ENCODE measurements around the gene EMILIN3. TPM values are rescaled to one million over a fixed set of nuclear protein-coding genes. Genes with fewer than 3 reads are reported as not detected.

Gene EMILIN3
- total and polyA plus RNA-seq, 2 of the 4 experiments (the other 2 are of a cell fraction): under 0.01 to 0.07 TPM

- Histone ChIP-seq H2BK15ac (ENCODE audit: low read depth, low read length) (no peak overlapping the region), H2AK5ac (ENCODE audit: low read depth, low read length) (no peak overlapping the region), H3K27ac (ENCODE audit: insufficient read depth, low read length) (no peak overlapping the region), H3K79me1 (ENCODE audit: low read depth in 1 of 2, low read length in 2 of 2) (peaks cover 0 to 6% of the 10 kb centered on the region in 2 experiments; a peak in 1 of 4 replicates), H3K23ac (ENCODE audit: low read depth, low read length) (no peak overlapping the region), H2BK5ac (ENCODE audit: low read depth, low read length, poor library complexity, severe bottlenecking) (no peak overlapping the region), H2BK120ac (ENCODE audit: low read depth, low read length) (no peak overlapping the region), H3K18ac (ENCODE audit: low read depth, low read length) (no peak overlapping the region), H3K9ac (ENCODE audit: low read depth, low read length) (no peak overlapping the region), H3K14ac (replicated peaks; ENCODE audit: low read depth, low read length) (no peak overlapping the region), H2AFZ (replicated peaks; ENCODE audit: low read length, poor library complexity) (no peak overlapping the region), H3K4me3 (ENCODE audit: insufficient read depth, low read depth, low read length) (no peak overlapping the region), H4K5ac (ENCODE audit: low read depth, low read length) (no peak overlapping the region), H2BK20ac (ENCODE audit: low read depth, low read length) (no peak overlapping the region), H4K8ac (ENCODE audit: low read depth in 2 of 2, low read length in 2 of 2) (no peak overlapping the region), H4K91ac (ENCODE audit: insufficient read depth, low read depth, low read length) (no peak overlapping the region), H3K4me1 (ENCODE audit: control insufficient read depth, insufficient read depth, low read length) (peaks cover 12% of the 10 kb centered on the region), H3K9me3 (ENCODE audit: control insufficient read depth, insufficient read depth, low read length) (no peaks in the 10 kb centered on the region), H4K20me1 (ENCODE audit: insufficient read depth, low read length) (no peaks in the 10 kb centered on the region), H3K27me3 (ENCODE audit: control insufficient read depth, insufficient read depth, low read length) (no peaks in the 10 kb centered on the region), H3K4ac (ENCODE audit: low read depth, low read length) (no peak overlapping the region), H3K4me2 (ENCODE audit: low read depth, low read length) (no peak overlapping the region), H3K56ac (ENCODE audit: extremely low read depth, insufficient read depth, low read length) (no peak overlapping the region), H2AK9ac (replicated peaks; ENCODE audit: low read depth, low read length, poor library complexity) (no peak overlapping the region), H3K9me1 (ENCODE audit: insufficient read depth, low read length) (no peaks in the 10 kb centered on the region; the same call in 1 of the 2 replicates), H3K36me3 (ENCODE audit: control insufficient read depth, insufficient read depth, low read length) (no peaks in the 10 kb centered on the region)
- no peak for TF ChIP-seq RCOR1 (IDR thresholded peaks at IDR 0.05; ENCODE audit: insufficient replicate concordance, low read length)
- dilution Hi-C loops (cut with HindIII; ENCODE audit: low sequenced_read_pairs, unreplicated experiment) (no loop called here), intact Hi-C loops (cut with micrococcal nuclease) (loop anchor here (10.0 kb wide), 1 partner anchor 350 kb away; no protein-coding TSS in a partner anchor), in situ Hi-C loops (cut with MboI; ENCODE audit: low sequenced_read_pairs) (loop anchor here (5.0 to 10.0 kb wide), 2 partner anchors 167 to 370 kb away; no protein-coding TSS in a partner anchor)
- ChIA-PET CTCF (interaction anchor here (1.0 kb wide), 1 partner anchor 17 kb away, joined by 3 read pairs; no protein-coding TSS in a partner anchor), POLR2A (ENCODE audit: unreplicated experiment) (no interaction called here)
- ATAC-seq (ENCODE audit: low read depth): no peak
- WGBS, 2 experiments (ENCODE audit: extremely low coverage in 2 of 2, insufficient read length in 1 of 2): 90% methylated on average over 2 of the region's 4 CpGs; no CpG with 5 or more reads in 1 of the 2 experiments
- no TSS peak for BruUV-seq (replicated peaks)
- no peak for DNase-seq
Observed at GRCh38 chr20:41344477-41344876, 22.1 kb downstream of the EMILIN3 start.

Data from IMR-90 (cell line).